ENCODE measurements around the gene FES. TPM values are rescaled to one million over a fixed set of nuclear protein-coding genes. Genes with fewer than 3 reads are reported as not detected.
A peak's percentile ranks its signal among the peaks of the same experiment; 100 is the strongest.
"Not testable (repeated sequence)": the region's sequence is repeated elsewhere in the genome, so short reads cannot be mapped to it uniquely, and the experiment has no call there.

The FES gene
- total and polyA plus RNA-seq, 4 experiments from 2014 or later, result 2.3 to 3.0 TPM; not detected in 2

DNA sequence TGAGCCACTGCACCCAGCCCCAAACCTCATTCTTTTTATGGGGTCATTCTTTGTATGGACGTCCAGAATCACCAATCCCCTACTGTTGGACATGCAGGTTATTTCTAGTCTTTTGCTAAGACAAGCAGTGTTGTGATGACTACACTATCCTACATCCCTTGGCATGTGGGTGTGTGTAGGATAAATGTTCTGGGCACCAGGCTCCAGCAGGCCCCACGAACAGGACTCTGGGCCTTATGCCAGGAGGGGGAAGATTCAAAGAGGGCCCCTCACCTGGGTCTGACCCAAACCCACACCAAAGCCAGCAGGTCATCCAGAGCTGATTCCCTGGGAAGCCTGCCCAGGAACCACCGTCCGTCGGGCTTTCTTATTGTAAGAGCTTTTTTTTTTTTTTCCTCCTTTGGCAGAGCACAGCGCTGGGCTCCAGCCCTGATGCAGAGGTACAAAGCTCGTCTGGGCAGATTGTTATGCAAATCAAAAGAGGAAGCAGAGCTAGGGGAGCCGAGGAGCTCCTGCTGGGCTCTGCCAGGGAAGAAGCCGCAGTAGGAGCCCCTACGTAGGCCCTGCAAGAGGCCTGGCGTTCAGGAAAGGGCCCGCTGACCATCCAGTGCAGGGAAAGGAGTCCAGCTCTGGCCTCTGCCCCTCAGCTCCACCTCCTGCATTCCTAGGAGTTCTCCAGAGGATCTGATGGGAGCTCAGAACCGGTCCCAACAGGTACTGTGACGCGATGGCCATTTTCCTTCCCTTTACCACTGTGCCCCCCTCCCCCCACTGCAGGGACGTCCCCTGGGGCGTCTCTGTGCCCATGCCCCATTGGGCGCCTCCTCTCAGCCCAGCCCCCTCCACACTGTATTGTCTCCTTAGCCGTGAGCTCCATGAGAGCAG lies 44.9 kb upstream of the FES start:
- H3K36me3 ChIP-seq (ENCODE audit: insufficient read depth, low read length), result no peaks in the 10 kb centered on the region
- Mint-ChIP-seq H3K27ac (peak overlapping the region; percentile 41 to 98 (median 96)), H3K4me3 (peak overlapping the region in 7 of 8 donors; percentile 17 to 82 (median 43)), H3K4me1 (peaks cover 9 to 30% (median 20%) of the 10 kb centered on the region in 4 donors), H3K36me3 (no peaks in the 10 kb centered on the region), H3K27me3 (peaks cover 1% of the 10 kb centered on the region in 2 donors), H3K9me3 (no peaks in the 10 kb centered on the region)
- H3K27ac ChIP-seq (ENCODE audit: low read depth, low read length), result peak overlapping the region; percentile 7
- DNase-seq, result no peak
- H3K27me3 ChIP-seq (ENCODE audit: insufficient read depth, low read length), result no peaks in the 10 kb centered on the region
- CTCF ChIA-PET (ENCODE audit: partially characterized antibody), result interaction anchor here (1.0 to 1.2 kb wide), 3 partner anchors 12 to 192 kb away, joined by 3 to 5 read pairs (median 4); no protein-coding TSS in a partner anchor
- POLR2A ChIA-PET (ENCODE audit: partially characterized antibody), result interaction anchor here (0.8 to 2.6 kb wide), 4 partner anchors 12 to 123 kb away, joined by 3 to 15 read pairs (median 3); partner anchors contain the start of gene BLM
- intact Hi-C loops (cut with micrococcal nuclease), result no loop called here
- no peak overlapping the region for H3K4me3 ChIP-seq (ENCODE audit: low read length in 2 of 2)
- peaks cover 33% of the 10 kb centered on the region for H3K4me1 ChIP-seq (ENCODE audit: insufficient read depth, low read length)
- H3K9me3 ChIP-seq (ENCODE audit: control insufficient read depth in 1 of 2, low read length in 2 of 2), result no peaks in the 10 kb centered on the region

DNA sequence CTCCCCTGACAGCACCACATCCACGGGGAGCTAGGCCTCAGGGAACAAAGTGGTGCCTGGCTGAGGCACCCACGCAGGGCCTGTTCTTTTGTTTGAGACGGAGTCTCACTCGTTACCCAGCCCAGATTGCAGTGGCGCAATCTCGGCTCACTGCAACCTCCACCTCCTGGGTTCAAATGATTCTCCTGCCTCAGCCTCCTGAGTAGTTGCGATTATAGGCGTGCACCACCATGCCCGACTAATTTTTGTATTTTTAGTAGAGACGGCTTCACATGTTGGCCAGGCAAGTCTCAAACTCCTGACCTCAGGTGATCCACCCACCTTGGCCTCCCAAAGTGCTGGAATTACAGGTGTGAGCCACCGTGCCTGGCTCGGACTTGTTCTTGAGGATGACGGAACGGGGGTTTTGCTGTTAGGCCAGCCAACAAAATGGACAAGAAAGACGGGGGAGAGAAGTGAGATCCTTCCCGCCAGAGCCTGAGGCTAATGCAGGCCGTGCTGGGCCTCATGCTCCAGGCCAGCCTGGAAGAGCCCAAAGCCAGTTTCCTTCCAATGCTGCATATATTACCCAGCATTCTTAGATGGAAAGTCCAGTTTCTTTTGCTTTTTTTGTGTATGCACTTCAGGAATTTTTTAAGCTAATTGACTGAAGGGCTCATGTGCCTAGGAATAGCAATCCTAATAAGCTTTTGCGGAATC lies 44.0 kb upstream of the FES start:
- CTCF ChIA-PET (ENCODE audit: partially characterized antibody), result interaction anchor here (1.0 to 2.6 kb wide), 4 partner anchors 13 to 192 kb away, joined by 3 to 11 read pairs (median 4); no protein-coding TSS in a partner anchor
- POLR2A ChIA-PET (ENCODE audit: partially characterized antibody), result interaction anchor here (0.9 to 2.6 kb wide), 2 partner anchors 26 to 31 kb away, joined by 3 to 15 read pairs; no protein-coding TSS in a partner anchor
- Mint-ChIP-seq H3K4me3 (peak overlapping the region in 7 of 8 donors; percentile 12 to 82 (median 43)), H3K27me3 (peaks cover 1% of the 10 kb centered on the region in 2 donors), H3K9me3 (no peaks in the 10 kb centered on the region), H3K4me1 (peaks cover 9 to 30% (median 20%) of the 10 kb centered on the region in 4 donors), H3K36me3 (no peaks in the 10 kb centered on the region), H3K27ac (peak overlapping the region in 5 of 7 donors; percentile 35 to 98 (median 90))
- DNase-seq, result no peak
- Histone ChIP-seq H3K4me3 (ENCODE audit: low read length in 2 of 2) (no peak overlapping the region), H3K4me1 (ENCODE audit: insufficient read depth, low read length) (peaks cover 33% of the 10 kb centered on the region), H3K27ac (ENCODE audit: low read depth, low read length) (no peak overlapping the region), H3K9me3 (ENCODE audit: control insufficient read depth in 1 of 2, low read length in 2 of 2) (no peaks in the 10 kb centered on the region), H3K36me3 (ENCODE audit: insufficient read depth, low read length) (no peaks in the 10 kb centered on the region), H3K27me3 (ENCODE audit: insufficient read depth, low read length) (no peaks in the 10 kb centered on the region)
- intact Hi-C loops (cut with micrococcal nuclease), result no loop called here

GRCh38 chr15:90840954-90841353 lies 43.4 kb upstream of the FES start:
- Mint-ChIP-seq H3K4me3 (no peak overlapping the region), H3K9me3 (no peaks in the 10 kb centered on the region), H3K27me3 (peaks cover 1% of the 10 kb centered on the region in 2 donors), H3K36me3 (no peaks in the 10 kb centered on the region), H3K4me1 (peaks cover 9 to 30% (median 20%) of the 10 kb centered on the region in 4 donors), H3K27ac (peak overlapping the region in 1 of 7 donors; percentile 4)
- Histone ChIP-seq H3K4me3 (ENCODE audit: low read length in 2 of 2) (no peak overlapping the region), H3K27ac (ENCODE audit: low read depth, low read length) (no peak overlapping the region), H3K36me3 (ENCODE audit: insufficient read depth, low read length) (no peaks in the 10 kb centered on the region), H3K27me3 (ENCODE audit: insufficient read depth, low read length) (no peaks in the 10 kb centered on the region), H3K9me3 (ENCODE audit: control insufficient read depth in 1 of 2, low read length in 2 of 2) (no peaks in the 10 kb centered on the region), H3K4me1 (ENCODE audit: insufficient read depth, low read length) (peaks cover 33% of the 10 kb centered on the region)
- ChIA-PET POLR2A (ENCODE audit: partially characterized antibody) (no interaction called here), CTCF (ENCODE audit: partially characterized antibody) (interaction anchor here (1.2 to 2.6 kb wide), 2 partner anchors 9 to 45 kb away, joined by 3 to 11 read pairs; no protein-coding TSS in a partner anchor)
- intact Hi-C loops (cut with micrococcal nuclease), result no loop called here
- no peak for DNase-seq

GRCh38 chr15:90844696-90845095 lies 39.6 kb upstream of the FES start:
- intact Hi-C loops (cut with micrococcal nuclease), result no loop called here
- Histone ChIP-seq H3K36me3 (ENCODE audit: insufficient read depth, low read length) (no peaks in the 10 kb centered on the region), H3K4me1 (ENCODE audit: insufficient read depth, low read length) (peaks cover 6% of the 10 kb centered on the region), H3K27me3 (ENCODE audit: insufficient read depth, low read length) (no peaks in the 10 kb centered on the region), H3K4me3 (ENCODE audit: low read length in 2 of 2) (no peak overlapping the region), H3K9me3 (ENCODE audit: control insufficient read depth in 1 of 2, low read length in 2 of 2) (no peaks in the 10 kb centered on the region), H3K27ac (ENCODE audit: low read depth, low read length) (no peak overlapping the region)
- H3K27ac Mint-ChIP-seq, result peak overlapping the region in 1 of 7 donors; percentile 18
- CTCF ChIA-PET (ENCODE audit: partially characterized antibody), result no interaction called here
- H3K4me1 Mint-ChIP-seq, result peaks cover 0 to 3% (median under 1%) of the 10 kb centered on the region in 4 donors
- no peaks in the 10 kb centered on the region for H3K9me3 Mint-ChIP-seq
- no peak for DNase-seq
- H3K4me3 Mint-ChIP-seq, result no peak overlapping the region
- H3K36me3 Mint-ChIP-seq, result no peaks in the 10 kb centered on the region
- POLR2A ChIA-PET (ENCODE audit: partially characterized antibody), result interaction anchor here (0.7 kb wide), 1 partner anchor 281 kb away, joined by 3 read pairs; no protein-coding TSS in a partner anchor
- H3K27me3 Mint-ChIP-seq, result peaks cover 0 to 1% of the 10 kb centered on the region in 2 donors

GRCh38 chr15:90845201-90845949 lies 38.9 kb upstream of the FES start:
- Mint-ChIP-seq H3K4me3 (no peak overlapping the region), H3K27me3 (peaks cover 0 to 1% of the 10 kb centered on the region in 2 donors), H3K27ac (peak overlapping the region in 2 of 7 donors; percentile 25 to 68), H3K4me1 (peaks cover 0 to 2% (median under 1%) of the 10 kb centered on the region in 4 donors), H3K36me3 (no peaks in the 10 kb centered on the region), H3K9me3 (no peaks in the 10 kb centered on the region)
- DNase-seq, result no peak
- no peaks in the 10 kb centered on the region for H3K36me3 ChIP-seq (ENCODE audit: insufficient read depth, low read length)
- H3K4me1 ChIP-seq (ENCODE audit: insufficient read depth, low read length), result peaks cover 4% of the 10 kb centered on the region
- no peaks in the 10 kb centered on the region for H3K27me3 ChIP-seq (ENCODE audit: insufficient read depth, low read length)
- no peak overlapping the region for H3K4me3 ChIP-seq (ENCODE audit: low read length in 2 of 2)
- CTCF ChIA-PET (ENCODE audit: partially characterized antibody), result no interaction called here
- H3K9me3 ChIP-seq (ENCODE audit: control insufficient read depth in 1 of 2, low read length in 2 of 2), result no peaks in the 10 kb centered on the region
- intact Hi-C loops (cut with micrococcal nuclease), result no loop called here
- POLR2A ChIA-PET (ENCODE audit: partially characterized antibody), result no interaction called here
- no peak overlapping the region for H3K27ac ChIP-seq (ENCODE audit: low read depth, low read length)

GRCh38 chr15:90849424-90849823 lies 34.9 kb upstream of the FES start:
- H3K9me3 ChIP-seq (ENCODE audit: control insufficient read depth in 1 of 2, low read length in 2 of 2); DNase-seq; H3K9me3 Mint-ChIP-seq; H3K27ac Mint-ChIP-seq; H3K36me3 Mint-ChIP-seq; H3K36me3 ChIP-seq (ENCODE audit: insufficient read depth, low read length); H3K4me3 Mint-ChIP-seq; H3K27ac ChIP-seq (ENCODE audit: low read depth, low read length); H3K4me3 ChIP-seq (ENCODE audit: low read length in 2 of 2); intact Hi-C loops (cut with micrococcal nuclease); H3K27me3 Mint-ChIP-seq; H3K27me3 ChIP-seq (ENCODE audit: insufficient read depth, low read length): not testable (repeated sequence)
- H3K4me1 ChIP-seq (ENCODE audit: insufficient read depth, low read length), result peaks cover 34% of the 10 kb centered on the region
- POLR2A ChIA-PET (ENCODE audit: partially characterized antibody), result interaction anchor here (3.4 kb wide), 1 partner anchor 12 kb away, joined by 12 read pairs; no protein-coding TSS in a partner anchor
- CTCF ChIA-PET (ENCODE audit: partially characterized antibody), result interaction anchor here (1.3 kb wide), 1 partner anchor 8 kb away, joined by 3 read pairs; no protein-coding TSS in a partner anchor
- peaks cover 20 to 38% (median 28%) of the 10 kb centered on the region in 4 donors for H3K4me1 Mint-ChIP-seq

Measured in CD4-positive, alpha-beta memory T cell (primary cell).